GM12875 (cell line): ENCODE results near the gene CDC42EP3.

Source experiments
- H3K4me3 ChIP-seq: one replicate; pipeline ENCODE4 v1.5.1; 2011; ENCODE audit warnings: low read depth, low read length, control low read depth
- TF ChIP-seq, protein P1 (sequence below): IDR thresholded peaks from 2 replicates; pipeline ENCODE4 v1.5.1; 2011; ENCODE audit warnings: low read depth, mild to moderate bottlenecking, control low read depth, inconsistent platforms, low read length, moderate library complexity, borderline replicate concordance; ENCODE audit not compliant: insufficient read depth

The CDC42EP3 gene

GRCh38 chr2:37612382-37612781 lies 59.1 kb downstream of the CDC42EP3 start:
- TF ChIP-seq, protein P1, sequence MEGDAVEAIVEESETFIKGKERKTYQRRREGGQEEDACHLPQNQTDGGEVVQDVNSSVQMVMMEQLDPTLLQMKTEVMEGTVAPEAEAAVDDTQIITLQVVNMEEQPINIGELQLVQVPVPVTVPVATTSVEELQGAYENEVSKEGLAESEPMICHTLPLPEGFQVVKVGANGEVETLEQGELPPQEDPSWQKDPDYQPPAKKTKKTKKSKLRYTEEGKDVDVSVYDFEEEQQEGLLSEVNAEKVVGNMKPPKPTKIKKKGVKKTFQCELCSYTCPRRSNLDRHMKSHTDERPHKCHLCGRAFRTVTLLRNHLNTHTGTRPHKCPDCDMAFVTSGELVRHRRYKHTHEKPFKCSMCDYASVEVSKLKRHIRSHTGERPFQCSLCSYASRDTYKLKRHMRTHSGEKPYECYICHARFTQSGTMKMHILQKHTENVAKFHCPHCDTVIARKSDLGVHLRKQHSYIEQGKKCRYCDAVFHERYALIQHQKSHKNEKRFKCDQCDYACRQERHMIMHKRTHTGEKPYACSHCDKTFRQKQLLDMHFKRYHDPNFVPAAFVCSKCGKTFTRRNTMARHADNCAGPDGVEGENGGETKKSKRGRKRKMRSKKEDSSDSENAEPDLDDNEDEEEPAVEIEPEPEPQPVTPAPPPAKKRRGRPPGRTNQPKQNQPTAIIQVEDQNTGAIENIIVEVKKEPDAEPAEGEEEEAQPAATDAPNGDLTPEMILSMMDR, result no peak
- H3K4me3 ChIP-seq, result no peak overlapping the region

GRCh38 chr2:37610638-37611289 lies 60.7 kb downstream of the CDC42EP3 start:
- TF ChIP-seq, protein P1, result no peak
- H3K4me3 ChIP-seq, result no peak overlapping the region

DNA sequence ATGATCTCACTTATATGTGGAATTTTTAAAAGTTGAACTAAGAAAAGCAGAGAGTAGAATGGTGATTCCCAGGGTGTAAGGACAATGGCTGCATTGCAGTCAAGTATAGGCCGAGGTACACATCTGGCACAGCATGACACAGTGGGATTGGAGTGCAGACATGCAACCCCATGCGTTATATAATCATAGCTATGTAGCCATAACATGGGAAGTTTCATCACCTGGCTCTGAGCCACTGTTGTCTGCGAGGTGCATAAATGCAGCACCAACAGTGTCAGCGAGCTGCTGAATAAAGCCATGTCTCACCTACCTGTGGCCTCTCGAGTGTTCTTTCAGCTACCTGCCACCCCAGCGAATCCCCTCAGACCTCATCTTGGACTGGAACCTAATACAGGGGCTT lies 61.7 kb downstream of the CDC42EP3 start:
- TF ChIP-seq, protein P1, result no peak
- no peak overlapping the region for H3K4me3 ChIP-seq

GRCh38 chr2:37604716-37605115 lies 66.7 kb downstream of the CDC42EP3 start:
- TF ChIP-seq, protein P1, result no peak
- H3K4me3 ChIP-seq, result no peak overlapping the region

GRCh38 chr2:37602702-37603101 lies 68.7 kb downstream of the CDC42EP3 start:
- TF ChIP-seq, protein P1, result no peak

DNA sequence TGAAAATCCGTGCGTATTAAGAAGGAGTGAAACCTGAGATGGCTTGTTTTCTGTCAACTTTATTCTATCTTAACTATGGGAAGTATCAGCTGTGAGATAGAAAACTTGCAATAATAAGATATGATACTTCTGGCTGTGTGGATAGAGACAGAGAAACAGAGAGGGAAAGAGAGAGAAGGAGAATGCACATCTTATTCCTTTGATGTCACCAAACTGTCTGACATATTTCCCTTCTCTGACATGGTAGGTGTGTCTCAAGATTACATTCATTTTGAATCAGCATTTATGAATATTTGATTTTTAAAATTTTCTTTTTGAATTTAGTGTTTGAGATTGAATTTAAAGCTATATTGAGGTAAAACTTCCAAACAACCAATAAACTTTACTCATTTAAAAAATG lies 69.4 kb downstream of the CDC42EP3 start:
- H3K4me3 ChIP-seq, result no peak overlapping the region
- TF ChIP-seq, protein P1, result no peak

More at GRCh38 chr2:37602702-37603101, 68.7 kb downstream of the CDC42EP3 start:
- H3K4me3 ChIP-seq, result no peak overlapping the region

DNA sequence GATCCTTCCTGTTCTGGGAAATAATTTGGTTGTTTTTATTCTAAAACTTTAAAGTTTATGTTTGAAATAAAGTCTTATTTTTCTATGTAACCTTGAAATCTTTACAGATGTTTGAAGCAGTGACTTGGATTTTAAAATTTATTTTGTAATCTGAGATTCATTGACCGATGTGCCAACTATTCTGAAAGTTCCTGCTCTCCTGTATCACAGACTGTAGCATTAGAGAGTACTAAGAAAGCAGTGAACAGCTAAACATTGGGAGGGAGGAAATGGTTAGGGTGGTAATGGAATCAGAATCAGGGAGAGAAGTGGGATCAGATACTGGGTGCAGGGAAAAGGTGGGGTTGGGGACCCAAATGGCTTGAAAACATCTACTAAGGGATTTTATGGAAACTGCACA lies 69.9 kb downstream of the CDC42EP3 start:
- no peak overlapping the region for H3K4me3 ChIP-seq
- TF ChIP-seq, protein P1, result no peak
